ENCODE measurements around the gene ANKRD12. TPM values are rescaled to one million over a fixed set of nuclear protein-coding genes. Genes with fewer than 3 reads are reported as not detected.

ANKRD12 gene
- total and polyA plus RNA-seq, 7 donors: 5.7 to 49.0 (median 36.7) TPM

GRCh38 chr18:9120796-9121195 is 15.8 kb upstream of the ANKRD12 start:
- no peak overlapping the region for H3K4me3 ChIP-seq
- TF ChIP-seq CTCF (IDR thresholded peaks at IDR 0.05): no peak
- intact Hi-C loops (cut with DNase I): no loop called here
- H3K4me1 ChIP-seq: peaks cover 71% of the 10 kb centered on the region
- peak overlapping the region; percentile 88 for H3K27ac ChIP-seq
- no peaks in the 10 kb centered on the region for H3K27me3 ChIP-seq (ENCODE audit: insufficient read depth in 3 of 3, low read length in 2 of 3)
- H3K9me3 ChIP-seq: no peaks in the 10 kb centered on the region
- ATAC-seq (no peak), DNase-seq (no peak)
- 26 to 36% (median 32%) methylated on average over 1 of the region's 1 CpG for WGBS, 3 donors
- H3K36me3 ChIP-seq (ENCODE audit: insufficient read depth in 1 of 2, low read depth in 1 of 2): peaks cover 0 to 38% of the 10 kb centered on the region in 2 donors

GRCh38 chr18:9123520-9123919 is 13.1 kb upstream of the ANKRD12 start:
- ATAC-seq (no peak), DNase-seq (no peak)
- Histone ChIP-seq H3K9me3 (no peaks in the 10 kb centered on the region), H3K4me1 (peaks cover 66% of the 10 kb centered on the region), H3K27me3 (ENCODE audit: insufficient read depth in 3 of 3, low read length in 2 of 3) (no peaks in the 10 kb centered on the region), H3K4me3 (no peak overlapping the region), H3K27ac (peak overlapping the region; percentile 88), H3K36me3 (ENCODE audit: insufficient read depth in 1 of 2, low read depth in 1 of 2) (peaks cover 0 to 59% of the 10 kb centered on the region in 2 donors)
- intact Hi-C loops (cut with DNase I): no loop called here
- WGBS, 3 donors: 95 to 98% (median 96%) methylated on average over 2 of the region's 2 CpGs
- no peak for TF ChIP-seq CTCF (IDR thresholded peaks at IDR 0.05)

- no peaks in the 10 kb centered on the region for H3K9me3 ChIP-seq
- H3K4me3 ChIP-seq: no peak overlapping the region
- DNase-seq (no peak), ATAC-seq (no peak)
- peaks cover 0 to 67% of the 10 kb centered on the region in 2 donors for H3K36me3 ChIP-seq (ENCODE audit: insufficient read depth in 1 of 2, low read depth in 1 of 2)
- 93 to 98% (median 95%) methylated on average over 1 of the region's 1 CpG for WGBS, 3 donors
- no peak for TF ChIP-seq CTCF (IDR thresholded peaks at IDR 0.05)
- peak overlapping the region; percentile 99 for H3K27ac ChIP-seq
- peaks cover 59% of the 10 kb centered on the region for H3K4me1 ChIP-seq
- no peaks in the 10 kb centered on the region for H3K27me3 ChIP-seq (ENCODE audit: insufficient read depth in 3 of 3, low read length in 2 of 3)
- intact Hi-C loops (cut with DNase I): no loop called here
Measured at GRCh38 chr18:9124824-9125223, 11.8 kb upstream of the ANKRD12 start.

DNA sequence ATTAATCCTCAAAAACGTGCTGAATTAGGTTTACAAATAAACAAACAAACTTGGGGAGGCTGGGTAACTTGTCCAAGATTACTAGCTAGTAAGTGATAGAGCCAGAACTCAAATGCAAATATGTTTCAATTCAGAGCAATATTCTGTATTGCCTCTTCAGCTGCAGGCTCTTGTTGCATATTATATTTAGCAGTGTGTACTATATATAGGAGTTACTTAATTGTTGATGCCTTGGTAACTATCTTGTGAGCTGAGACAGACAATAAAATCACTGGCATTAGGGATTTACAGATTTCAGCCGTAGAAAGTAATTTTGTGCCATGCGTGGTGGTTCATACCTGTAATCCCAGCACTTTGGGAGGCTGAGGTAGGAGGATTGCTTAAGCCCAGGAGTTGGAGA is 10.2 kb upstream of the ANKRD12 start:
- no peaks in the 10 kb centered on the region for H3K9me3 ChIP-seq
- H3K27me3 ChIP-seq (ENCODE audit: insufficient read depth in 3 of 3, low read length in 2 of 3): no peaks in the 10 kb centered on the region
- H3K27ac ChIP-seq: peak overlapping the region; percentile 99
- H3K4me3 ChIP-seq: peak overlapping the region; percentile 47
- peak; percentile 77 to 87 (median 84) for ATAC-seq
- peaks cover 59% of the 10 kb centered on the region for H3K4me1 ChIP-seq
- intact Hi-C loops (cut with DNase I): no loop called here
- WGBS, 3 donors: 36 to 51% (median 43%) methylated on average over 3 of the region's 3 CpGs
- DNase-seq: no peak
- no peak for TF ChIP-seq CTCF (IDR thresholded peaks at IDR 0.05)
- peaks cover 0 to 73% of the 10 kb centered on the region in 2 donors for H3K36me3 ChIP-seq (ENCODE audit: insufficient read depth in 1 of 2, low read depth in 1 of 2)

DNA sequence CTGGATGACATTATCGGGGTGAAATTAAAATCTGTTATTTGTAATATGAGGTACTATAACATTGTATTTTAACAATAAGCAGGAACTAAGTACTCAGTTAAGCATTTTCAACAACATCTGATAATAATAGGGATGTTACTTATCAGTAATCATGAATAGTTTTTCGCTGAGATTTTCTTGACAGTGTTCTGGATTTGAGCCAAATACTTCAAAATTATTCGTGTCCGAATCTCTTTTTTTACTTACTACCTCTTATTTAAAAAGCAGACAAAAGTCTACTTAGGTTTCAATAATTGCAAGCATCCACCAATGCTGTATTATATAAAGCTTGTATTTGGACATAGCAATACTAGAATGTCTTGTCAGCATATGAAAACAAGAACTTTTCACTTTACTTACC is 6.4 kb upstream of the ANKRD12 start:
- Histone ChIP-seq H3K27me3 (ENCODE audit: insufficient read depth in 3 of 3, low read length in 2 of 3) (no peaks in the 10 kb centered on the region), H3K4me3 (no peak overlapping the region), H3K27ac (peak overlapping the region; percentile 99), H3K4me1 (peaks cover 58% of the 10 kb centered on the region), H3K36me3 (ENCODE audit: insufficient read depth in 1 of 2, low read depth in 1 of 2) (peaks cover 3 to 89% of the 10 kb centered on the region in 2 donors), H3K9me3 (no peaks in the 10 kb centered on the region)
- ATAC-seq (no peak), DNase-seq (no peak)
- no peak for TF ChIP-seq CTCF (IDR thresholded peaks at IDR 0.05)
- WGBS, 3 donors: 75 to 89% (median 77%) methylated on average over 4 of the region's 4 CpGs
- intact Hi-C loops (cut with DNase I): no loop called here

Data from psoas muscle (tissue), 8 donors.